NCI-H2081 treated with DMSO at 0.1 percent for 48 hours (cell line): ENCODE results near the gene TAS2R43.
"Not testable (repeated sequence)": the region's sequence is repeated elsewhere in the genome, so short reads cannot be mapped to it uniquely, and the experiment has no call there.

Experiments
- DNase-seq: peaks from one replicate; lab custom pipeline; 2025; lab: John Stamatoyannopoulos, UW

TAS2R43 gene

DNA sequence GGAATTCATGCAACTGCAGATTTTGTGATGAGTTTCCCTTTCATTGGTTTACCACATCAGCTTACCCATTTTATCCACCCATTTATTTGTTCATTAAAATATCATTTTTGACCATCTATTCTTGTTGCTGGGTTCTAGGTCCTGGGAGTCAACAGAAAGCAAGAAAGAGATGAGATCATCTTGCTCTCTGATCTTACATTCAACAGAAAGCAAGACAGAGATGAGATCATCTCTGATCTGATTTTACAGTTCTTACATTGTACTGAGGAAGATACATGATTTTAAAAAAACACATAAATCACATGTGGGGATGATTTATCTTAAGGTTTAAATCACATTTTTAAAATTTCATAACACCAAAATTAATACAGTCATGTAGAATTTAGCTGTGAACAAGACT is 32.3 kb downstream of the TAS2R43 start:
- DNase-seq = no peak

DNA sequence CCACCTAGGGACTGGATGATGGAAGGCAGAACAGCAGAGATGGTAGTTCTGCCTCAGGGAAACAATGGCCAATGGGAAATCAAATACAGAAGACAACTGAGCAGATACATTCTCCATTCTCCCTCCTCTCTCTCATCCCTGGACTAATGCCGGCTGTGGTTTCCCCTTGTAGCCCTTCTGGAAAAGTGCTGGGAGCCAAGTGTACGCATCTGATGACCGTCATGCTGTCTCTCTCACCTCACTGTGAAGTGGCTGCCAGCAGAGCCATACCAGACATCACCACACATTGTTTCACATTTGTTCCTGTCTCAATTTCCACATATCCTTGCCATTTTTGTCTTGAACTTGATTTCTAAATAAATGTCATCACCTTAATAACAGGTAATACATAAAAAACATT is 33.1 kb downstream of the TAS2R43 start:
- DNase-seq = no peak

DNA sequence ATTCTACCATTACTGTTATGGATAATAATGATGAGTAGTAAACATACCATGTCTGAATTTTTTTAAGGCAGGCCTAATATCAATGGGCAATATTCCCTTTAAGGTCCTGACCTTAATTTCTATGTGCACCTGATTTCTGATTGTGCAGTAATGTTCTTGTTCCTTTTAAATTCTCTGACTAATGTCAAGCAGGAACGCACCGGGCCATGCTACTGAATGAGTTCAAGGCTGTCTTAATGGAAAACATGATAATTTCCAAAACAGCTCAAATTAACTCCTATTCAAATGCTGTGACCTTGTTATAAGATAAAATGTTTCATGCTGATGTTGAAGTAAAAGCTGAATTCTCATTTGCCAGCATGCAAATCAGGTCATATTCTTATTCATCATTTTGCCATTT is 36.8 kb downstream of the TAS2R43 start:
- DNase-seq = no peak

DNA sequence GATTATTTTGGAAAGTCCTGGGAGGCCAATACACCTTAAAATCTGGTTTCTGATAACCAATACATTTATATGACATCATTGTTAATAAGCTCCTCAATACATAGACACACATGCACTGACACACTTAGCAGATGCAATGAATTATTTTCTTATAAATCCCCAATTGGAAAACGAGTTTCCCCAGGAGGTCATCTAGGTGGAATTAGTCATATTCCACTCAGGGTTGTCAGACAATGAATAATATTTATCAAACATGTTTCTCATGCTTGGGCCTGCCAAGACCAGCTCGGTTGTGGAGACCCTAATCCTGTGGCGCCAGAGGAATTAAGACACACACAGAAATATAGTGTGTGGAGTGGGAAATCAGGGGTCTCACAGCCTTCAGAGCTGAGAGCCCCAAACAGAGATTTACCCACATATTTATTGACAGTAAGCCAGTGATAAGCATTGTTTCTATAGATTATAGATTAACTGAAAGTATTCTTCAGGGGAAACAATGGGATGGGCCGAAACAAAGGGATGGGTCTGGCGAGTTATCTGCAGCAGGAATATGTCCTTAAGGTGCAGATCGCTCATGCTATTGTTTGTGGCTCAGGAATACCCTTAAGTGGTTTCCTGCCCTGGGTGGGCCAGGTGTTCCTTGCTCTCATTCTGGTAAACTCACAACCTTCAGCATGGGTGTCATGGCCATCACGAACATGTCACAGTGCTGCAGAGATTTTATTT is 42.1 kb downstream of the TAS2R43 start:
- not testable (repeated sequence) for DNase-seq

DNA sequence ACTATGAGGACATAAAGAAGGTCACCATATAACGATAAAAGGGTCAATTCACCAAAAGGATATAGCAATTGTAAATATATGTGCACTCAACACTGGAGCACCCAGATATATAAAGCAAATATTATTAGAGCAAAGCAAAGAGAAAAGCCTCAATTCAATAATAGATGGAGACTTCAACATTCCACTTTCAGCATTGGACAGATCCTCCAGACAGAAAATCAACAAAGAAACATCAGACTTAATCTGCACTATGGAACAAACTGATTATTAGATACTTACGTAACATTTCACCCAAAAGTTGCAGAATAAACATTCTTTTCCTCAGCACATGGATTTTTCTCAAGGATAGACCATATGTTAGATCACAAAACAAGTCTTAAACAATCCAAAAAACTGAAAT is 50.7 kb downstream of the TAS2R43 start:
- DNase-seq = not testable (repeated sequence)
